Stimulated activated CD8-positive, alpha-beta memory T cell treated with anti-CD3 and anti-CD28 coated beads, Interleukin-7, amount 100 ng/mL, for 48 hours (primary cell): Measurements from ENCODE around the gene LRRTM2.
"Not testable (repeated sequence)": the region's sequence is repeated elsewhere in the genome, so short reads cannot be mapped to it uniquely, and the experiment has no call there.

Source experiments
- DNase-seq, 2 donors: peaks; one replicate each; pipeline ENCODE4 v3.0.0-alpha.2; 2020; ENCODE audit warnings: low read depth in 1 of 2; ENCODE audit errors: extremely low read depth in 1 of 2

LRRTM2 gene

GRCh38 chr5:138874771-138875551, at the start of gene LRRTM2:
LRRTM2 (minus strand) TSS chr5:138875335; CDS start chr5:138874911, 424 bp downstream.
- DNase-seq, result no peak

GRCh38 chr5:138922494-138922893, 47.4 kb upstream of the LRRTM2 start:
- no peak for DNase-seq

GRCh38 chr5:138921362-138921761, 46.2 kb upstream of the LRRTM2 start:
- not testable (repeated sequence) for DNase-seq

- no peak for DNase-seq
Measured at GRCh38 chr5:138920181-138920580, 45.0 kb upstream of the LRRTM2 start.

GRCh38 chr5:138918686-138919085, 43.6 kb upstream of the LRRTM2 start:
- no peak for DNase-seq

- no peak for DNase-seq
Measured at GRCh38 chr5:138914338-138914737, 39.2 kb upstream of the LRRTM2 start.

GRCh38 chr5:138913773-138914172, 38.6 kb upstream of the LRRTM2 start:
- no peak for DNase-seq

GRCh38 chr5:138912093-138912492, 37.0 kb upstream of the LRRTM2 start:
- DNase-seq, result no peak

- no peak for DNase-seq
Measured at GRCh38 chr5:138911441-138911840, 36.3 kb upstream of the LRRTM2 start.

- DNase-seq, result no peak
Measured at GRCh38 chr5:138910546-138911185, 35.5 kb upstream of the LRRTM2 start.

- no peak for DNase-seq
Measured at GRCh38 chr5:138909734-138910133, 34.6 kb upstream of the LRRTM2 start.

- DNase-seq, result no peak
Measured at GRCh38 chr5:138905541-138905940, 30.4 kb upstream of the LRRTM2 start.

- no peak for DNase-seq
Measured at GRCh38 chr5:138903130-138903775, 28.1 kb upstream of the LRRTM2 start.

- no peak for DNase-seq
Measured at GRCh38 chr5:138901716-138902115, 26.6 kb upstream of the LRRTM2 start.

- peak in 1 of 2 donors; percentile 27 for DNase-seq
Measured at GRCh38 chr5:138900281-138900965, 25.3 kb upstream of the LRRTM2 start.

GRCh38 chr5:138898742-138899141, 23.6 kb upstream of the LRRTM2 start:
- no peak for DNase-seq

- DNase-seq, result no peak
Measured at GRCh38 chr5:138898299-138898698, 23.2 kb upstream of the LRRTM2 start.

- DNase-seq, result no peak
Measured at GRCh38 chr5:138895918-138896317, 20.8 kb upstream of the LRRTM2 start.

GRCh38 chr5:138890644-138891043, 15.5 kb upstream of the LRRTM2 start:
- DNase-seq, result no peak

GRCh38 chr5:138889994-138890393, 14.9 kb upstream of the LRRTM2 start:
- DNase-seq, result no peak

- DNase-seq, result no peak
Measured at GRCh38 chr5:138884554-138884953, 9.4 kb upstream of the LRRTM2 start.
